ENCODE data around the gene TAF11L4.
"Not testable (repeated sequence)": the region's sequence is repeated elsewhere in the genome, so short reads cannot be mapped to it uniquely, and the experiment has no call there.

Gene TAF11L4

GRCh38 chr5:17521501-17521900, at the start of gene TAF11L4:
Gene TAF11L4, plus strand, starts transcription at chr5:17521801.
- ATAC-seq, result not testable (repeated sequence)

GRCh38 chr5:17475064-17475463, 46.5 kb upstream of the TAF11L4 start:
- not testable (repeated sequence) for ATAC-seq

- no peak for ATAC-seq
These were observed 44.6 kb upstream of the TAF11L4 start for GRCh38 chr5:17477043-17477442.

- no peak for ATAC-seq
These were observed 43.9 kb upstream of the TAF11L4 start for GRCh38 chr5:17477573-17478265.

GRCh38 chr5:17481378-17481777, 40.2 kb upstream of the TAF11L4 start:
- no peak for ATAC-seq

GRCh38 chr5:17482790-17483189, 38.8 kb upstream of the TAF11L4 start:
- no peak for ATAC-seq

- ATAC-seq, result not testable (repeated sequence)
These were observed 35.0 kb upstream of the TAF11L4 start for GRCh38 chr5:17486464-17487173.

GRCh38 chr5:17487174-17487512, 34.5 kb upstream of the TAF11L4 start:
- no peak for ATAC-seq

GRCh38 chr5:17491257-17491656, 30.3 kb upstream of the TAF11L4 start:
- ATAC-seq, result not testable (repeated sequence)

GRCh38 chr5:17492770-17493169, 28.8 kb upstream of the TAF11L4 start:
- no peak for ATAC-seq

GRCh38 chr5:17497446-17497845, 24.2 kb upstream of the TAF11L4 start:
- no peak for ATAC-seq

GRCh38 chr5:17497931-17498330, 23.7 kb upstream of the TAF11L4 start, which contains the start of gene TAF11L2:
Gene TAF11L2, plus strand, starts transcription at chr5:17498231.
- ATAC-seq, result not testable (repeated sequence)

GRCh38 chr5:17511775-17512325, 9.8 kb upstream of the TAF11L4 start:
- no peak for ATAC-seq

GRCh38 chr5:17517526-17517925, 4.1 kb upstream of the TAF11L4 start:
- ATAC-seq, result not testable (repeated sequence)

- ATAC-seq, result not testable (repeated sequence)
These were observed 3.5 kb upstream of the TAF11L4 start, which contains the start of gene TAF11L3 for GRCh38 chr5:17518067-17518466. Gene TAF11L3, plus strand, starts transcription at chr5:17518367.

GRCh38 chr5:17519508-17519907, 2.1 kb upstream of the TAF11L4 start:
- ATAC-seq, result not testable (repeated sequence)

- not testable (repeated sequence) for ATAC-seq
These were observed 3.3 kb downstream of the TAF11L4 start, which contains the start of gene TAF11L5 for GRCh38 chr5:17524935-17525334. Gene TAF11L5, plus strand, starts transcription at chr5:17525235.

GRCh38 chr5:17526504-17526903, 4.9 kb downstream of the TAF11L4 start:
- ATAC-seq, result not testable (repeated sequence)

GRCh38 chr5:17528369-17528768, 6.8 kb downstream of the TAF11L4 start, which contains the start of gene TAF11L6:
Gene TAF11L6, plus strand, starts transcription at chr5:17528669.
- not testable (repeated sequence) for ATAC-seq
